ENCODE results near the gene AKAP8L. TPM values are rescaled to one million over a fixed set of nuclear protein-coding genes. Genes with fewer than 3 reads are reported as not detected.

The AKAP8L gene
- polyA plus RNA-seq, 1 of the 3 experiments (the other 2 are of a cell fraction) = 44.7 TPM

- Histone ChIP-seq H3K9ac (no peak overlapping the region), H3K79me2 (ENCODE audit: insufficient read depth) (peaks cover 42% of the 10 kb centered on the region), H2AFZ (ENCODE audit: low read depth) (no peak overlapping the region), H4K20me1 (ENCODE audit: insufficient read depth) (peaks cover 17% of the 10 kb centered on the region; the same call in 1 of the 2 replicates), H3K4me2 (no peak overlapping the region), H3K9me2 (no peaks in the 10 kb centered on the region), H3K36me3 (replicated peaks in 1 of 2; ENCODE audit: control insufficient read depth in 1 of 2, insufficient read depth in 2 of 2, low read length in 1 of 2) (peaks cover 28 to 69% of the 10 kb centered on the region in 2 experiments), H3K4me3 (ENCODE audit: low read depth in 2 of 2, low read length in 1 of 2) (no peak overlapping the region), H3F3A (replicated peaks; ENCODE audit: insufficient read depth) (no peaks in the 10 kb centered on the region), H3K9me3 (no peaks in the 10 kb centered on the region), H3K27ac (ENCODE audit: low read depth in 2 of 2, low read length in 1 of 2) (no peak overlapping the region), H3K27me3 (ENCODE audit: insufficient read depth) (no peaks in the 10 kb centered on the region), H3K4me1 (ENCODE audit: control insufficient read depth in 1 of 2, insufficient read depth in 2 of 2, low read depth in 1 of 2, low read length in 1 of 2) (peaks cover 5 to 32% of the 10 kb centered on the region in 2 experiments; a peak in 2 of 4 replicates)
- ChIA-PET CTCF (no interaction called here), POLR2A (no interaction called here)
- DNase-seq = no peak
- WGBS (ENCODE audit: low lambda C conversion rate) = 100% methylated on average over 9 of the region's 25 CpGs
- TF ChIP-seq POLR2AphosphoS5 (IDR thresholded peaks at IDR 0.05; ENCODE audit: low read depth, low read length) (no peak), FOXM1 (IDR thresholded peaks at IDR 0.05; ENCODE audit: low read depth) (no peak), RXRA (IDR thresholded peaks at IDR 0.05; ENCODE audit: borderline replicate concordance, low read depth) (no peak), GABPA (IDR thresholded peaks at IDR 0.05; ENCODE audit: low read depth) (no peak), FOXJ3 (CRISPR knock-in tag; IDR thresholded peaks at IDR 0.05) (no peak), MEF2A (IDR thresholded peaks at IDR 0.05; ENCODE audit: borderline replicate concordance, low read depth) (no peak), NRF1 (IDR thresholded peaks at IDR 0.05; ENCODE audit: low read depth, low read length) (no peak)
- TF ChIP-seq, protein P1, sequence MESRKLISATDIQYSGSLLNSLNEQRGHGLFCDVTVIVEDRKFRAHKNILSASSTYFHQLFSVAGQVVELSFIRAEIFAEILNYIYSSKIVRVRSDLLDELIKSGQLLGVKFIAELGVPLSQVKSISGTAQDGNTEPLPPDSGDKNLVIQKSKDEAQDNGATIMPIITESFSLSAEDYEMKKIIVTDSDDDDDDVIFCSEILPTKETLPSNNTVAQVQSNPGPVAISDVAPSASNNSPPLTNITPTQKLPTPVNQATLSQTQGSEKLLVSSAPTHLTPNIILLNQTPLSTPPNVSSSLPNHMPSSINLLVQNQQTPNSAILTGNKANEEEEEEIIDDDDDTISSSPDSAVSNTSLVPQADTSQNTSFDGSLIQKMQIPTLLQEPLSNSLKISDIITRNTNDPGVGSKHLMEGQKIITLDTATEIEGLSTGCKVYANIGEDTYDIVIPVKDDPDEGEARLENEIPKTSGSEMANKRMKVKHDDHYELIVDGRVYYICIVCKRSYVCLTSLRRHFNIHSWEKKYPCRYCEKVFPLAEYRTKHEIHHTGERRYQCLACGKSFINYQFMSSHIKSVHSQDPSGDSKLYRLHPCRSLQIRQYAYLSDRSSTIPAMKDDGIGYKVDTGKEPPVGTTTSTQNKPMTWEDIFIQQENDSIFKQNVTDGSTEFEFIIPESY (IDR thresholded peaks at IDR 0.05; ENCODE audit: borderline replicate concordance, low read depth) = no peak
Observed at GRCh38 chr19:15427350-15427700, 8.5 kb upstream of the AKAP8L start.

DNA sequence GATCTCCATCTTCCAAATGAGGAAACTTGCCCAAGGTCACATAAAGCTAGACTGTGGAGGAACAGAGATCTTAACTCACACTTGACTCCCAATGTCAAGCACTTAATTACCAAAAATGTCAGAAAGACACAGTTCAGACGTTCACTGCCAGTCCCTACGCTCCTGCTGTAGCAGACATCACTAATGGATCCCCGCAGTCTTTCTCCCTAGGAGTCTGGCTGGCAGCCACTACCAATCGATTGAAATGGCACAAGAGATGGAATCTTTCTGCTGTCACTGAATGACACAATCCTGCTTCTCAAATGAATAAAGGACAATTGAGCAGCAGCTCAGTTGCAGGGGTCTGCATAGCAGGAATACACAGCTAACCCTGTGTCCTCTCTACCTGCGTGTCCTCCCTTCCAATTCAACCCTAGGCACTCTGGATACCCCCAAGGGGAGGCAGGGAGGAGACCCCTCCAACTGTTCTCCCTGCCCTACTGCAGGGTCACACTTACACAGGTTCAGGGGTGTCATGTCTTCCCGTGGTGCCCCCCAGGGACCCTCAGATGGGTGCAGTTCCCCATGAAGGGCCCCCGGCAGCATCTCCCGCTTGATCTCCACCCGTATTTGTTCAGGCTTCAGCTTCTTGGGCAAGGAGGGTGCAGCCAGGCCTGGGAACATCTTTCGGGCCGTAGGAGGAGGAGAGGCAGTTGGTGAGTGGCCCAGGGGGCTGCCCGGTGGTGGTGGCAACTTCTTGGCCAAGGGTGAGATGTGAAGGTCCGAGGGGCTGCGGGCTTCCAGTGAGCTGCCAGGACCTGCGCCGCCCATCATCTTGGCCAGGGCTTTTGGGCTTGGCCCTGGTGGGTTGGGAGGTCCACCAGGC, 7.9 kb upstream of the AKAP8L start:
- WGBS (ENCODE audit: low lambda C conversion rate) = 84% methylated on average over 14 of the region's 16 CpGs
- no peak overlapping the region for H3K4me2 ChIP-seq
- no peak overlapping the region for H2AFZ ChIP-seq (ENCODE audit: low read depth)
- H3K9me2 ChIP-seq = no peaks in the 10 kb centered on the region
- ChIA-PET POLR2A (no interaction called here), CTCF (no interaction called here)
- H3F3A ChIP-seq (replicated peaks; ENCODE audit: insufficient read depth) = peaks cover under 1% of the 10 kb centered on the region
- H3K79me2 ChIP-seq (ENCODE audit: insufficient read depth) = peaks cover 37% of the 10 kb centered on the region
- H3K27ac ChIP-seq (ENCODE audit: low read depth in 2 of 2, low read length in 1 of 2) = peak overlapping the region in 1 of 2 experiments; percentile 43; a peak in 2 of 4 replicates
- no peaks in the 10 kb centered on the region for H3K9me3 ChIP-seq
- peak; percentile 63 for DNase-seq
- no peaks in the 10 kb centered on the region for H3K27me3 ChIP-seq (ENCODE audit: insufficient read depth)
- H4K20me1 ChIP-seq (ENCODE audit: insufficient read depth) = peaks cover 17% of the 10 kb centered on the region; the same call in 1 of the 2 replicates
- H3K4me3 ChIP-seq (ENCODE audit: low read depth in 2 of 2, low read length in 1 of 2) = no peak overlapping the region
- peaks cover 5 to 34% of the 10 kb centered on the region in 2 experiments; a peak in 2 of 4 replicates for H3K4me1 ChIP-seq (ENCODE audit: control insufficient read depth in 1 of 2, insufficient read depth in 2 of 2, low read depth in 1 of 2, low read length in 1 of 2)
- peaks cover 32 to 71% of the 10 kb centered on the region in 2 experiments for H3K36me3 ChIP-seq (replicated peaks in 1 of 2; ENCODE audit: control insufficient read depth in 1 of 2, insufficient read depth in 2 of 2, low read length in 1 of 2)
- no peak overlapping the region for H3K9ac ChIP-seq
- TF ChIP-seq, protein P2, sequence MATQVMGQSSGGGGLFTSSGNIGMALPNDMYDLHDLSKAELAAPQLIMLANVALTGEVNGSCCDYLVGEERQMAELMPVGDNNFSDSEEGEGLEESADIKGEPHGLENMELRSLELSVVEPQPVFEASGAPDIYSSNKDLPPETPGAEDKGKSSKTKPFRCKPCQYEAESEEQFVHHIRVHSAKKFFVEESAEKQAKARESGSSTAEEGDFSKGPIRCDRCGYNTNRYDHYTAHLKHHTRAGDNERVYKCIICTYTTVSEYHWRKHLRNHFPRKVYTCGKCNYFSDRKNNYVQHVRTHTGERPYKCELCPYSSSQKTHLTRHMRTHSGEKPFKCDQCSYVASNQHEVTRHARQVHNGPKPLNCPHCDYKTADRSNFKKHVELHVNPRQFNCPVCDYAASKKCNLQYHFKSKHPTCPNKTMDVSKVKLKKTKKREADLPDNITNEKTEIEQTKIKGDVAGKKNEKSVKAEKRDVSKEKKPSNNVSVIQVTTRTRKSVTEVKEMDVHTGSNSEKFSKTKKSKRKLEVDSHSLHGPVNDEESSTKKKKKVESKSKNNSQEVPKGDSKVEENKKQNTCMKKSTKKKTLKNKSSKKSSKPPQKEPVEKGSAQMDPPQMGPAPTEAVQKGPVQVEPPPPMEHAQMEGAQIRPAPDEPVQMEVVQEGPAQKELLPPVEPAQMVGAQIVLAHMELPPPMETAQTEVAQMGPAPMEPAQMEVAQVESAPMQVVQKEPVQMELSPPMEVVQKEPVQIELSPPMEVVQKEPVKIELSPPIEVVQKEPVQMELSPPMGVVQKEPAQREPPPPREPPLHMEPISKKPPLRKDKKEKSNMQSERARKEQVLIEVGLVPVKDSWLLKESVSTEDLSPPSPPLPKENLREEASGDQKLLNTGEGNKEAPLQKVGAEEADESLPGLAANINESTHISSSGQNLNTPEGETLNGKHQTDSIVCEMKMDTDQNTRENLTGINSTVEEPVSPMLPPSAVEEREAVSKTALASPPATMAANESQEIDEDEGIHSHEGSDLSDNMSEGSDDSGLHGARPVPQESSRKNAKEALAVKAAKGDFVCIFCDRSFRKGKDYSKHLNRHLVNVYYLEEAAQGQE (IDR thresholded peaks at IDR 0.05; ENCODE audit: low read depth, low read length) = no peak
- TF ChIP-seq MAX (IDR thresholded peaks at IDR 0.05; ENCODE audit: low read depth) = no peak
- no peak for TF ChIP-seq SIN3A (IDR thresholded peaks at IDR 0.05; ENCODE audit: borderline replicate concordance, low read depth, low read length)
- no peak for TF ChIP-seq FOXM1 (IDR thresholded peaks at IDR 0.05; ENCODE audit: low read depth)
- TF ChIP-seq RFX5 (IDR thresholded peaks at IDR 0.05; ENCODE audit: low read length) = no peak
- TF ChIP-seq, protein P1 (IDR thresholded peaks at IDR 0.05; ENCODE audit: borderline replicate concordance, low read depth) = no peak
- no peak for TF ChIP-seq PBX3 (IDR thresholded peaks at IDR 0.05)
- no peak for TF ChIP-seq TEAD4 (IDR thresholded peaks at IDR 0.05; ENCODE audit: borderline replicate concordance, insufficient read depth)
- TF ChIP-seq FOXJ3 (CRISPR knock-in tag; IDR thresholded peaks at IDR 0.05) = no peak
- no peak for TF ChIP-seq CHD2 (IDR thresholded peaks at IDR 0.05; ENCODE audit: low read length, partially characterized antibody)

All from SK-N-SH (cell line).